Subcutaneous adipose tissue (tissue), 4 donors: ENCODE results near the gene VPS33B. TPM values are rescaled to one million over a fixed set of nuclear protein-coding genes. Genes with fewer than 3 reads are reported as not detected.

Source experiments
- small RNA-seq: library from RNA; depleted of rRNA; stranded (forward); fragments of <200 nt; gene quantifications from one replicate; pipeline ENCODE3, GENCODE V24; 2016
- total RNA-seq, 4 donors: library from RNA; depleted of rRNA; stranded (reverse); fragments of >200 nt; gene quantifications; one replicate each; pipeline ENCODE4 v1.1.0, GENCODE V29; 2016
- TF ChIP-seq, protein P1 (sequence below): fragments of 450-650 bp; IDR thresholded peaks from one replicate; pipeline ENCODE4 v1.5.1; 2016; ENCODE audit warnings: low read depth, mild to moderate bottlenecking, control low read depth, antibody characterized with exemption, moderate library complexity

VPS33B gene
- total RNA-seq, 4 donors from 2014 or later = 4.9 to 9.4 (median 5.3) TPM

DNA sequence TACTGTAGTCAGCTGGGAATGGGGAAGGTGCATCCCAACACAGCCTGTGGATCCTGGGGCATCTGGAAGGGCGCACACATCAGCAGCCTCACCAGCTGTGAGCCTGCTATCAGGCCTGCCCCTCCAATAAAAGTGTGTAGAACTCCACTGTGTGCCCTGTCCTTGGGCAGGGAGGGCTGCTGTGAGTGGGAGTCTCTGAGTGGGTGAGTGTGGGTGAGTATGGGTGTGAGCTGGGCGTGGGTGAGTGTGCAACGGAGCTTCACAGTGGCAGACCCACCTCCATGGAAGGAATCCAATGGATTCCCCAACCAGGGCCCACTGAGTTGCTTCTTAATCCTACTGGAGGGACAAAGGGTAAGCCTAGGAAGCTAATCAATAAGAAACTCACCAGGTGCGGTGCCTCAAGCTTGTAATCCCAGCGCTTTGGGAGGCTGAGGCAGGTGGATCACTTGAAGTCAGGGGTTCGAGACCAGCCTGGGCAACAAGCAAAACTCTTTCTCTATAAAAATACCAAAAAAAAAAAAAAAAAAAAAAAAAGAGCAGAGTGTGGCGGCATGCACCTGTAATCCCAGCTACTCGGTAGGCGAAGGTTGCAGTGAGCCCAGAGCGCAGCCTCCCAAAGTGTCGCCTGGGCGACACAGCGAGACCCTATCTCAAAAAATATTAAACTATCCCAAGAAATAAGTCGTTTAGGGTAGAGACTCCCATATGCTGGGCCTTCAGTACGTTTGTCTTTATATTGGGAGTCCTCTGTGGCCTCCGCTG, 68.3 kb downstream of the VPS33B start:
- TF ChIP-seq, protein P1, sequence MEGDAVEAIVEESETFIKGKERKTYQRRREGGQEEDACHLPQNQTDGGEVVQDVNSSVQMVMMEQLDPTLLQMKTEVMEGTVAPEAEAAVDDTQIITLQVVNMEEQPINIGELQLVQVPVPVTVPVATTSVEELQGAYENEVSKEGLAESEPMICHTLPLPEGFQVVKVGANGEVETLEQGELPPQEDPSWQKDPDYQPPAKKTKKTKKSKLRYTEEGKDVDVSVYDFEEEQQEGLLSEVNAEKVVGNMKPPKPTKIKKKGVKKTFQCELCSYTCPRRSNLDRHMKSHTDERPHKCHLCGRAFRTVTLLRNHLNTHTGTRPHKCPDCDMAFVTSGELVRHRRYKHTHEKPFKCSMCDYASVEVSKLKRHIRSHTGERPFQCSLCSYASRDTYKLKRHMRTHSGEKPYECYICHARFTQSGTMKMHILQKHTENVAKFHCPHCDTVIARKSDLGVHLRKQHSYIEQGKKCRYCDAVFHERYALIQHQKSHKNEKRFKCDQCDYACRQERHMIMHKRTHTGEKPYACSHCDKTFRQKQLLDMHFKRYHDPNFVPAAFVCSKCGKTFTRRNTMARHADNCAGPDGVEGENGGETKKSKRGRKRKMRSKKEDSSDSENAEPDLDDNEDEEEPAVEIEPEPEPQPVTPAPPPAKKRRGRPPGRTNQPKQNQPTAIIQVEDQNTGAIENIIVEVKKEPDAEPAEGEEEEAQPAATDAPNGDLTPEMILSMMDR = no peak

DNA sequence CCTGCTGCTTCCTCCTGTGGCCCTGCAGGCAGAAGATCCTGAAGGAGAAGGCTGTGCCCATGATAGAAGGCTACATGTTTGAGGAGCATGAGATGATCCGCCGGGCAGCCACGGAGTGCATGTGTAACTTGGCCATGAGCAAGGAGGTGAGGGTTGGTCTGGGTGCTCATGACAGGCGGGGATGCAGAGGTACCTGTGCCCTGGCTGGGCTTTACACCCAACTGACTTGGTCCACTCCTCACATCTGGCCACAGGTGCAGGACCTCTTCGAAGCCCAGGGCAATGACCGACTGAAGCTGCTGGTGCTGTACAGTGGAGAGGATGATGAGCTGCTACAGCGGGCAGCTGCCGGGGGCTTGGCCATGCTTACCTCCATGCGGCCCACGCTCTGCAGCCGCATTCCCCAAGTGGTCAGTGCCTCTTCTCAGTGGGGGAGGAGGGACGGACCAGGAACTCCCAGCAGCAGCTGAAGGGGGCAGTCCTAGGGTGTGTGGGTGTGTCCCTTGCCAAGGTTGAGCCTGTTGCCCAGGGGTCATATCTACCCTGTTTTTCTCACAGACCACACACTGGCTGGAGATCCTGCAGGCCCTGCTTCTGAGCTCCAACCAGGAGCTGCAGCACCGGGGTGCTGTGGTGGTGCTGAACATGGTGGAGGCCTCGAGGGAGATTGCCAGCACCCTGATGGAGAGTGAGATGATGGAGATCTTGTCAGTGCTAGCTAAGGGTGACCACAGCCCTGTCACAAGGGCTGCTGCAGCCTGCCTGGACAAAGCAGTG, 69.3 kb downstream of the VPS33B start:
- TF ChIP-seq, protein P1 = no peak

DNA sequence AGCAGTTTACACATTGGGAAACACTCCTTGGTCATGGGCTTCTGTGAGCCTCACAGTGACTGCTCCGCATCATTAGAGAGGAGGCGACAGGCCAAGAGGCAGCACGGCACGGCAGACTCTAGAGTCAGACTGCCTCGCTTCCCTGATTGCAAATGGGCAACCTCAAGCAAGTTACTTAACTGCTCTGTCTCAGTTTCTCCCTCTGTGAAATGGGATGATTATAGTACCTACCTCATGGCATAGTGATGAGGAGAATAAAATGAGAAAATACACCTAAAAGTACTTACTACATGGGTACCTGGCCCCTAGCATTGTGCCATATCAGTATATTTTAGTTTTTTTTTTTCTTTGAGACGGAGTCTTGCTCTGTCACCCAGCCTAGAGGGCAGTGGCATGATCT, 71.7 kb downstream of the VPS33B start:
- TF ChIP-seq, protein P1 = no peak

DNA sequence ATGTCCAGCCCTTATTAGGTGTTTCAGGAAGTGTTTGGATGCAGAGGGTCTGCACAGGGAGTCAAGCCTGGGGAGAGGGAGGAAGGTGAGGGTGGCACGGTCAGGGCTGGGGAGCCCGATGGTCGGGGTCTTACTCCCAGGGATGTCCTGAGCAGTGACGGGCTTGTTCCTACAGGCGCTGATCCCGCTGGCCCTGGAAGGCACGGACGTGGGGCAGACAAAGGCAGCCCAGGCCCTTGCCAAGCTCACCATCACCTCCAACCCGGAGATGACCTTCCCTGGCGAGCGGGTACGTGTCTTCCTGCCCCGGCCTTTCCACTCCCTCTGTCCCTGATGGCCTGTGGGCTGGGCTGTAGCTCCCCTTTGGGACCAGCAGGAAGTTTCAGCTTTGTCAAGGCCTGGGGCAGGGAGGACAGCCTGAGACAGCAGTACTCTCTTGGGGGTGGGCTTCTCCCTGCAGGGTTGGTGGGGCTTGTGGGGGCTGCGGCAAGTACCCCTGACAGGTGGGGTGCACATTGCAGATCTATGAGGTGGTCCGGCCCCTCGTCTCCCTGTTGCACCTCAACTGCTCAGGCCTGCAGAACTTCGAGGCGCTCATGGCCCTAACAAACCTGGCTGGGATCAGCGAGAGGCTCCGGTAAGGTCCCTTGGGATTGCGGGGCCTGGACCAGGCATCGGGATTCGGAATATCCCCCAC, 72.3 kb downstream of the VPS33B start:
- TF ChIP-seq, protein P1 = no peak

Small RNA genes within 50 kb of the gene (small RNA-seq; reads per million reads assigned to genes)
- 0.49 reads per million for gene RF00019

Other genes with a start within 250 kb of the VPS33B start
- gene FURIN, start 154.0 kb downstream of the VPS33B start, total RNA-seq = 10 to 100 TPM; 34.4 to 72.5 (median 49.8) TPM
- 10 to 100 TPM; 37.5 to 85.2 (median 75.8) TPM for gene FES, start 138.1 kb downstream of the VPS33B start, total RNA-seq
- 100 to 1,000 TPM in 1 of 4 donors, 10 to 100 TPM in 3; 46.6 to 104 (median 48.2) TPM for gene MAN2A2, start 119.3 kb downstream of the VPS33B start, total RNA-seq
- gene HDDC3, start 90.0 kb downstream of the VPS33B start, total RNA-seq = 10 to 100 TPM; 15.6 to 42.4 (median 17.1) TPM
- 10 to 100 TPM; 25.4 to 68.2 (median 49.8) TPM for gene UNC45A, start 87.3 kb downstream of the VPS33B start, total RNA-seq
- gene RCCD1, start 67.7 kb downstream of the VPS33B start, total RNA-seq = 1 to 10 TPM; 4.2 to 6.6 (median 5.5) TPM
- 10 to 100 TPM in 2 of 4 donors, 1 to 10 TPM in 2; 3.4 to 20.9 (median 13.7) TPM for gene PRC1, start 28.1 kb downstream of the VPS33B start, total RNA-seq
- gene SV2B, start 77.7 kb upstream of the VPS33B start, total RNA-seq = 1 to 10 TPM; 1.4 to 6.4 (median 2.2) TPM